HG03064 (cell line): ENCODE data around the gene HNF1B.

Experiments used
- ATAC-seq: cut with Tn5 transposase; IDR thresholded peaks from one replicate; pipeline ENCODE4 v1.9.1; 2021; ENCODE audit warnings: low read depth; ENCODE audit not compliant: unreplicated experiment

Gene HNF1B

DNA sequence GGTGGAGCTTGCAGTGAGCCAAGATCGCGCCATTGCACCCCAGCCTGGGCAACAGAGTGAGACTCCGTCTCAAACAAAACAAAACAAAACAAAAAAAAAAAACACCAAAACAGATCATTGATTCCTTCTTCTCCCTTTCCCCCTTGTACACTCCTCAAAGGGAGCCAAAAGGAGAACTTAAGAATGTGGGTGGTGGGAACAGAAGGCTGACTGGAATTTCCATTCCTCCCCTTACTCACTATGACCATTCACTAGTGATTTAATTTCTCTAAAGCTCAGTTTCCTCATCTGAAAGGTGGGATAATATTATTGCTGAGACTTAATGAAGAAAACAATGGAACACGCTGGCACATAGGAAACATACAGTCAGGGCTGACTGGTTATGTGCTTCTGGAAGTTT, 17.1 kb upstream of the HNF1B start:
- no peak for ATAC-seq

DNA sequence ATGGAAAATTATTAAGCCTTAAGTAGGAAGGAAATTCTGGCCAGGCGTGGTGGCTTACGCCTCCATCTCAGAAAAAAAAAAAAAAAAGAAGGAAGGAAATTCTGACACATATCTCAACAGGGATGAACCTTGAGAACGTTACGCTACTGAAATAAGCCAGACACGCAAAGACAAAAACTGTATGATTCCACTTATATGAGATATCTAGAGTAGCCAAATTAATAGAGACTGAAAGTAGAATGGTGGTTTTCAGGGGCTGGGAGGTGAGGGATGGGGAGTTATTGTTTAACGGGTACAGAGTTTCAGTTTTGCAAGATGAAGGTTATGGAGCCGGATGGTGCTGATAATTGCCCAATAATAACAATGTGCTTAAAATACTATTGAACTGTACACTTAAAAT, 16.2 kb upstream of the HNF1B start:
- ATAC-seq = no peak

DNA sequence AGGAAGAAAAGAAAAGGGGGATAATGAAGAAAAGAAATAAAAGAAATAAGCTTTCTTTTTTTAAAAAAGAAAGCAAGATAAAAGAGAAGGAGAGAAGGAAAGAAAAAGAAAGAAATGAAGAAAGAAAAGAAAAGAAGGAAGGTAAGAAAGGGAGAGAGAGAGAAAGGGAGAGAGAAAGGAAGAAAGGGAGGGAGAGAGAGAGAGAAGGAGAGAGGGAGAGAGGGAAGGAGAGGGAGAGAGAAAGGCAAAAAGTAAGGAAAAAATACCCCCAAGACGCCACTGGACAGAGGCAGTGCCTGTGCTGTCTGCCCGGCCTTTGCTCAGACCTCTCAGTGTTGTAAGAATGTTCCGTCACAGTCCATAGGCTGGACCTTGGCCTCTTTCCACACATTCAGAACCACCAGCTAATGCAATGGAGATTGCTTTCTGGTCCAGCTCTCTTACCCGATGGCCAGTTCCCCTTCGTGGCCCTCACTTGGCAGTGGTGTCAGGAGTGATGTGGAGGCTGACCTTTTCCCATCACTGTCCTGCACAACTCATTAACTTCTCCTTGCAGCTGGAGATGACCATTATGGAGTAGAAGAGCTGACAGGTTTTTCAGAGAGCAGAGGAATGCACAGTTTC, 14.3 kb upstream of the HNF1B start:
- no peak for ATAC-seq

DNA sequence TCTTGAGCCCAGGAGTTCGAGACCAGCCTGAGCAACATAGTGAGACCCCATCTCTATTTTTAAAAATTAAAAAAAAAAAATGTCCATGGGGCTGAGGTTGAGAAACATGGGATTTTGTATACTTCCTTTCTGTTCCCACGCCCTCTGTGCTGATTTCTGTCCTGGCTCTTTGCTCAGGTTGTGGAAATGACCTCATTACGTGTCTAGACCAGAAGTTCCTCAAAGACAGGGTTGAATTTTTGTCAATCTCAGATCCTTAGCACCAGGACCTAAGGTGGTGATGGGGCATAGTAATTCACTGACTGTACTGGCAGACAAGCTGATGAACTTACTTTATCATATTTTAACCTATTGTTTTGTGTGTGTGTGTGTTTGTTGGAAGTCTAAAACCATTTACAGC, 11.2 kb upstream of the HNF1B start:
- ATAC-seq = no peak

DNA sequence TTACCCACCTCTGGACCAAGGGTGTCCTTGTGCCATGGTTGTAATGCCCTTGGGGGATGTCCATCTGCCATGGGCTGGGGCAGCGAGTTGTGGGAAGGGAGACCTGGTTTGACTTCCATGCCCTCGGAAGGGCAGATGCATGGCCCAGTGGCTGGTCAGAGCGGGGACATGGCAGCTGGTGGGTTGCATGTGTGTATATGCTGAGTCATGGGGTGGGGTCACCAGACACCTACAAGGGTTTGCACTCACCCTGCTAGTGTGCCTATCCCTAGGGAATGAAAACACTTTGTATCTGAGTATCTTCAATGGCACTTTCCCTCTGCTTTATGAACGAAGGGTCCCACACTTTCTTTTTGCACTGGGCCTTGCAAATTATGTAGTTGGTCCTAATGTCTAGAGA, 10.6 kb upstream of the HNF1B start:
- no peak for ATAC-seq

DNA sequence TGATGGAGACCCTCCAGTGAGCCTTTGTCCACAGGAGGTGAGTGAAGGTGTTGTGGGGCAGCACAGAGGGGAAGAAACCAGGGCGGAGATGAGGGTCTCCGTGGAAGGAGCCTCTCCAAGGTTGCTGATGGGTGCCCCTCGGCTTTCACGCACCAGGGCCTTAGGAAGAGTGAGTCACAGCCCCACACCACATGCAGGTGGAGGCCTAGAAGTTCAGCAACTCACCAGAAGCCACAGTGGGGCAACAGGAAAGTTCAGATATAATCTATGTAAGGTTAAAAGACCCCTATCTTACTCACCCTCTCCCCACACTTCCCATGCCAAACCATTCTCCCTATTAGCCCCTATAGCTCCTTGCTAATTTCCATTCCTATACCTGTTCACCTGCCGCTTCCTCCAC, 9.5 kb upstream of the HNF1B start:
- no peak for ATAC-seq

DNA sequence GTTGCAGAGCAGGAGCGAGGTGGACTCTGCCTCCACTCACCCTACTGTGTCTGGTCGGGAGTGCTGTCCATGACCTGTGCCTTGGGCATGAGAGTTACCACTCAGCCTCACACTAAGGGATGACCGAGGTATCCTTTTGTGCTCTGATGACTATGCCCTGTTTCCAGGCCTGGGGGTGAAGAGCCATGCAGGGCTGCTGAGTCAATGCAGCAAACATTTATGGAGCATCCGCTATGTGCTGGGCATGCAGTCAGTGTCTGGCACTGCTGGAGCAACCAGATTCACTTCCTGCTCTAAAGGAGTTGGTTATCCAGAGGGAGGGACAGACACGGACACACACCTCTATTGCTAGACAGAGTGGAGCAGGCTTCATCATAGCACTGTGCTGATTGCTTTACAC, 7.6 kb upstream of the HNF1B start:
- ATAC-seq = no peak

DNA sequence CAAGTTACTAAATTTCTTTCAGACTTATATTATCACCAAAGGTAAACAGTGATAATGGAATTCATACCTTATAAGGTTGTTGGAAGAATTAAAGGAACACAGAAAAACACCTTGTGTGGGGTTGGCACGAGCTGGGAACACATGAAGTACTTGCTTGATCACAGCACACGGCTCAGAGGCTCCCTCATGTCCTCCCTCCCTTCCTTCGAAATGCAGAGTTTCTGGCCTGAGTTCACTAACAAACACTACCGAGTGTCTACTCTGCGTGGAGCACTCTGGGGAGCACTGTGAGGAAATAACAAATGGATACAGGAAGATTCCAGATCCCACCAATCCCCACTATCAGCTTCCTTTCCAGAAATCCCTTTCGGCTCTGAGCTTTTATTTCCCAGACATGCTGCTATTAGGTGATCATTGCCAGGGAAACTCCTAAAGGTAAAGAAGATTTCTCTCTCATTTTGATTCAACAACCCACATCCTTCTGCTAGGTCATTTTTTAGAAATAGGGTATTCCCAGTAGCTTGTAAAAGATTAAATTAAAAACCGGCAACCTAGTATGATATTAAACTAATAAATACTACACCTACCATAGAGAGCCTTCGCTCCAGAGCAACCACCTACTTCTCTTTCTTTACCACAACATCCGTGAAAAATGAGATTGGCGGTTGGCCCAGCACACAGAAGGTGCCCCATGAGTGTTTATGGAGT, 6.1 kb upstream of the HNF1B start:
- no peak for ATAC-seq

DNA sequence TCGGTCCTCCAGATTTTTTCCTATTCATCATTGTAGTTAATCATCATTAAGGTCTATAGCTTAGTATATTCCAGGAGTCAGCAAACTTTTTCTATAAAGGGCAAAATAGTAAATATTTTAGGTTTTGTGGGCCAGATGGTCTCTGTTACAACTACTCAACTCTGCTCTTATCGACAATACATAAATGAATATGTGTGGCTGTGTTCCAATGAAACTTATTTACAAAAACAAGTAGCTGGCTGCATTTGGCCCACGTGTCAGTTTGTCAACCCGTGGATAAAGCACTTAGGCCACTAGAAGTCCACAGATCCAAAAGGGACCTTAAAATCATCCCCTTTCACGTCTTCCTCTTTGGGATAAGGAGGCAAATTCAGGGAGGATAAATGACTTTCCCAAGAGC, 5.4 kb upstream of the HNF1B start:
- no peak for ATAC-seq

DNA sequence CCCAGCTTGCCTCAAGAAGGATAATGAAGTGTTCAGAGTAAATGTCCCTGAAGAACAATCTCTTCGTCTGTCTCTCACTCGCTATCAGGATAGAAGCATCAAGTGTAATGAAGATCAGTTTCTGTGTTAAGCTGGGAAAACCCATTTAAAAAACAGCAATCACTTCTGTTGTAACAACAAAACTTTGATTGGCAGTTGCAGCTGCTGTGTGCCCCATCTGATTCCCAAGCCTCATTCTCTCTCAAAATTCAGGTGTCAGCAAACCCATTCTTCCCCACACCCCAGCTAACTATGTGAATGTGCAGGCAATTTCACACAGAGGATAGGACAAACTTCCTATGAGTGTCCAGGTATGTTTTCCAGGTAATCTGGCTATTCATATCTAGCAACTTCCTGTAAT, 2.4 kb upstream of the HNF1B start:
- no peak for ATAC-seq

DNA sequence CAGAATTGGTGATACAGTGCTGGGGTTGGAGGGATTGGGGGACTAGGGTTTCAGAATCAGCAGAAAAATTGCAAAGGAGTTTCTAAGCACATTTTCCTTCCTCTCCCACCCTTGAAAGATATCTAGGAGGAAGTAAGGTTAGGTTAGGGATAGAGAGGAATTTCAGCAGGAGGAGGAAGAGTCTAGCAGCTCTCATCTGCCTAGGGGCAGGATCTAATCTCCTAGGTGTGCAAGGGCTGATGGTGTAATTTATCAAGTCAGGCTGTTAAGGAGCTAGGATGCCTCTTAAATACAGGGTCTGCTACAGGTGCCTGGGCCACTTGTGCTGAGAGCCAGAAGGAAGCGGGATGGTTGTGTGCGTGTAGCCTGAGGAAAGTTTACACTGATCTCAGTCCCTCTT, 1.8 kb upstream of the HNF1B start:
- ATAC-seq = no peak

DNA sequence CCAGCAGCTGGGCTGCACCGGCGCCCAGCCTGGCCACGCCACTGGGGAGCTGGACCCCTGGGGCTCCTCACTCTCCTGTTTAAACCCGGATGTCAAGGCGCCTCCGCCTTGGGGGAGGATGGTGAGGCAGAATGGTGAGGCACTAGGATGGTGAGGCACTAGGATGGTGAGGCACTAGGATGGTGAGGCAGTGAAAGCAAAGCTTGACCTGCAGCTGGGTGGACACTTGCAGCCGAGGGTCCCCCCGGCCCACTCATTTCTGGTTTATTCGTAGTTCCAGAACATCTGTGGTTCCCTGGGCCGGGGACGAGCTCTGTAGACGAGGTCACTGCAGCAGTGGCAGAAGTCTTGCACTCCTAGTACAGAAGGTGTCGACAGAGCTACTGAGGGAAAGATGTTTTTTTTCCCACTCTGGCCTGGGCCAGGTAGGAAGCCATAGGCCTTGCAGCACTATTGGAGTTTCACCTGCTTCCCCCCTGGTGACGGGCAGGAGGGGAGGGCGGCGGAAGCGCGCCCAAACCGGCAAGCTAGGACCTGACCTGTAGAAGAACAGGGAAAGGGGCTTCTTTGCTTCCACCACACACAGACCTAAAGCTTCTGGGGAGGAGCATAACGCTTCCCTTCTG, 1.1 kb upstream of the HNF1B start:
- ATAC-seq = no peak

DNA sequence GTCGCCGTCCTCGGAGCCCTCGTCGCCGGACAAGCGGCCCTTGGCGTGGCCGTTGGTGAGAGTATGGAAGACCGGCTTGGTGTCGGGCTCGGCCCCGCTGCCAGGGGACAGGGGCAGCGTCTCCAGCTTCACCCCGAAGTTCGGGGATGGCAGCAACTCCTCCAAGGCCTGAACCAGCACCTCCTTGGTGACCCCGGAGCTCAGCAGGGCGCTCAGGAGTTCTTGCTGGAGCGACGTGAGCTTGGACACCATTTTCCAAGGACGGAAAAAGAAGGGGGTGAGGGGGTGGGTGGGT, 279 bp downstream of the HNF1B start:
- ATAC-seq = no peak

DNA sequence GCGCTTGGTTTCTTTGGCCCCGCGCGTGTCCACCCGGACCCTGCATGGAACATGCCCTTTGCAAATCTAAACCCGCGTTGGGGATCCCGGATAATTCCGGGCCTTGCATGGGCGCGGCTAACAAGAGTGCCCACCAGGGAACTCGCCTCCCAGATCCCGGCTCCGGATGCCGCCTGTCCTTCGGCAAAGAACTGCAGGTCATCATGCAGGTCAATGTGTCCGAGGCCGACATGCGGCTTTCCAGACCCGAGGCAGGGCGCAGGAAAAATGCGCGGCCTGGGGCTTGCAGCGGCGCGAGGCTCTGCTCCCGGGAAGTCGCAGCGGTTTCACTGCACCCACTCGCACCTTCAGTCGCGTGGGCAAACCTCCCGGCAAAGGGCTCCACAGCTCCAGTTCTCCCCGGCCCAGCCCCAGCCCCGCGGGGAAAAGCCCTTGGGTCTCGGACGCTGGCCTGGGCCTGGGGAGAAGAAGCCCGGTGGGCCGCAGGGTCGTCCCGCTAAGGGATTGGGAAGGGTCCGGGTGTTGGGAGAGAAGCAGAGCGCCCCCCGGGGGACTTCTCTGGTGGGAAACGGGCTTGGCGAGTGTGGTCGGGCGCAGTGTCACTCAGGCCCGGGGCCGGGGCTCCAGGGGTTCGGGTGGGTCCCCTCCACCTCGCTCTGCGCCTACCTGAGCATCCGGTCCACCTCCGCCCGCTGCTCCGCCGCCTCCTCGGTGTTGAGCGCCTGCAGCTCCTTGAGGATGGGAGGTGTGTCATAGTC, 805 bp downstream of the HNF1B start:
- ATAC-seq = no peak

DNA sequence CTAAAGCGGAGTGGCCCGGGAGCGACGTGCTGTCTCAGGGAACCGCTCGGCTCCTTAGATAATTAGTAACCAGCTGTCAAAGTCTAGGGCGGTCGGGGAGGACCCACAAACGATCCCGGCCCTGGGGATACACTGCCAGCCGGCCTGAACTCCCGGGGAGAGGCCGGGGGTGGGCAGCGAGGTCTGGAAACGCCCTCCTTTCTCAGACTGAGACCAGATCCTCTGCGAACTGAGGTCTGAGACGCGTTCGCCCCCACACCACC, 1.3 kb downstream of the HNF1B start:
- no peak for ATAC-seq

DNA sequence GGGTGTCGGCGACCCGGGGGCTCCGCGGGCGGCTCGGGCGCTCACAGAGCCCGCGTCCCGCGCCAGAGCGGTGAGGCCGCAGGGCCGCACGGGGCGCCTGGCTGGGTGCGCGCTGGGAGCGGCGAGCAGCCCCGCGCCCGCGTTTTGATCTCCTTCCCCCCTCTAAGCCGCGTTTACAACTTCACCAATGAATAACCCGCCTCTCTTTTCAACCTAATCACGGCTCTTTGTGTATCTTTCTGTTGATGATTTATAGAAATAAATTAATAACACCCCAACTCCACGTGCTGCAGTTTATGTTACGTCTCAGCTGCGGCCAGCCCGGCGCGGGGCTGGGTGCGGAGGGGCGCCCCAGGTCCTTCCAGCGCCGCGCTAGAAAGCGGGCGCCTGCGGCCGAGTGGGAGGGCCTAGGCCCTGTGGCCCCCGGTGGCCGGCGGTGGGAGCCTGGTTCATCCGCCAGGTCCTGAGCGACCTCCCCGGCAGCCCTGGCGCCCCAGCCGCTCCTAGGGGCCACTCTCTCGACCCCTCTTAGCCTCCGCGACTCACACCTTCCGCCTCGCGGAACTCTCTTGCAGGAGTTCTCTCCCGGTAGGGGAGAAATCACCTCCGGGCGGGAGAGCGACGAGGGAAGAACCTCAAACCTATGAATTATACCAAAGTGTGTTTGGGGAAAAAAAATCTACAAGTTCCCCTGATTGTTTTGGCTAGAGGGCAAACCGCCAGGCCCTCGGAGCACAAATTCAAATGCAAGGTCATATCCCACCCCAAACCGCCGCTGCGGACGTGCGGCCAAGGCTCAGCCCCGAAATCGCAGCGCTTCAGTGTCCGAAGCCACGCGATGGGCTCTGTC, 1.9 kb downstream of the HNF1B start:
- no peak for ATAC-seq

DNA sequence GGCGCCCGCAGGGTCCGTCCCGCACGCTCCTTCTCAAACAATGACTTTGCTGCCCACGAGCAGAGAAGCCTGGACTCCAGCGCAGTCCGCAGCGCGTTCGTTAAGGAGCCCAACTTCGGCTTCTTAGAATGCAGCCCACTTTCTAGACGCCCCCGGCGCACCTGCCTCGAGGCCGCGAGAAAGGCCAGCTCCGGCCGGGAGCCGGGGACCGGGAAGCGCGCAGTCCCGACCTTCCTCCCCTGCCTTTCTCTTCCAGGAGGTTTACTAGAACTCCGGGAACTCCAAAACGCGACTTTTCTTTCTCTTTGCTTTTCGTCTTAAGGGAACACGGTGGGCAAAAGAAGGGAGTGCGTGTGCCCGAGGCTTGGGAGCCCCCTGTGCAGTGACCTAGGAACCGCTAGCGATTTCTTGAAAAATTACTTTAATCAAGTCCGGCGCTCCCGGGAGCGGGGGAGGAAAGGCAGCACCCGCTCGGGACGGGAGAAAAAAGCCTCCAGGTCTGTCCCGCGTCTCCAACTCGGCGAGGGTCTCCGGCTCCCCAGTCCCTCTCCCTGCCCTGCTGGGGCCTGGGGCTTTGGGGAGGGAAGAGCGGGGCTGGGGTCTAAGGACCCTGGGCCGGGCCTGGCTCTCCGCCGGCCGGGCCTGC, 2.6 kb downstream of the HNF1B start:
- no peak for ATAC-seq

DNA sequence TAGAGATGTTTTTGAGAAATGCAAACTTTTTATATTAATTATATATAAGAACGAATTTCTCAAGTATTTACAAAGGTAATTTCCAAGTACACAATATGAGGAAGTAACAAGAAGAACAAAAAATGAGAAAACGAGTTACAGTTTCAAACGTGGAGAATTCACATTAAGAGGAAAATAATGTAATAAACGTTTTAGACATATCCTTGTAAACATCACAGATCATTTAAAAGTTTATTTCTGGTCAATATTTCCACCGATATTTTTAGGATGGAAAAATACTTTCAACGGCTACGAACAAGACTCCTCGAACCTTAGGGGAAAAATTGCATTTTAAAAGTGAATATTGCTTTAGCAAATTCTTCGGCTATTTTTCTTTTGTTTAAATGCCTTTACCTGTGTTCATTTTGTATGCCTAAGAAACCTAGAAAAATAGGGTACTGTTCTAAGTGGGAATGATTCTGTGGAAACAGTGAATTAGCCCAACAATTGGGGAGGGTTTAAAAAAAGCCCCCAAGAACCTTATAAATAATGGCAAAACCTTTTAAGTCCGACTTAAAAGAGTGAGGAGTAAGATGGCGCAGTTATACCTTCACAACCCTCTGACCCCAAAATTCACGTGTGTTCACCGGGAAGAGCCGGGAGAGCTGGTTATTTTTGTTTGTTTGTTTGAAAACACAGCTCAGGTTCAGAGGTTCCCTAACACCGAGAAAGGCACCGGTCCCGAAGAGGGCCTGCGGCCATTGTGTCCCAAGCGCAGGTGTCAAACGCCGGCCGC, 3.3 kb downstream of the HNF1B start:
- no peak for ATAC-seq

DNA sequence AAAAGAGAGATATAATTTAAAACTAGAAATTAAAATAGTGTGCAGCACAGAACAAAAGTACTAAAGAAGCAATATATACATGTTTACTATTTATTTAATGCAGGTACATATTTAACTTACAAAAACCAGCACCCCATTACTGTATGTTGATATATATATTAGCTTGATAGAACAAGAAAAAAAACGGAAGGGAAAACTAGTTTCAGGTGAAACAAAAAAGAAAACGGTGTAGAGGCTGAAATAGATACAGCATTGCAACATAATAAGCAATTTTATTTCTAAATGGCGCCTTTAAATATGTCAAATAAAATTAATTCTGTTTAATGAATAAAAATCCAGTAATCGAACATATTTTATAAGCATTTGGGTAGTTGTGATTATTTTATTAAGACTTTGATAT, 3.9 kb downstream of the HNF1B start:
- ATAC-seq = no peak

DNA sequence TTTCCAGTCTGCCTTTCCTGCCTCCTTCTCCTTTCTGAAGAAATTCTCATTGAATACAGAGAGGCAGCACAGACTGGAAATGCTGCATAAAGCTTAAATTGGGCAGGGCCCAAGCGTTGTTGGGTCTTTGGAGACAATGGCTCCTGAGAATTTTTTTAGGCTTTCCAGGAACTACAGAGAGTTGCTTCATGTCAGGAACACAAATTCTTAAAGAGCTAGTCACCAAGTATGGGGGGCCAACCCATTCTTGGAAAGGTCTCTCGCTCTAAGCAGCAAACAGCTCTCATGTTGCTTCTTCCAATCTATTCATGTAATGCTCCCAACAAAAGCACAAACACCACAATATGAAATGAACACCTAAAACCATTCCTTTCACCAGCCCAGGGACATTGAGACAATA, 6.9 kb downstream of the HNF1B start:
- ATAC-seq = no peak
